HUES64 (cell line): Measurements from ENCODE around the gene BLM.

Experiments used
- H3K27ac ChIP-seq: 2 replicates; pipeline ENCODE4 v1.7.0; 2013; ENCODE audit warnings: low read depth, low read length, inconsistent platforms
- H3K27me3 ChIP-seq: 2 replicates; pipeline ENCODE4 v1.6.1; 2013; ENCODE audit warnings: mild to moderate bottlenecking, low read length; ENCODE audit not compliant: insufficient read depth
- H3K36me3 ChIP-seq: 2 replicates; pipeline ENCODE4 v1.6.1; 2013; ENCODE audit warnings: mild to moderate bottlenecking, low read length; ENCODE audit not compliant: insufficient read depth
- H3K4me1 ChIP-seq: 2 replicates; pipeline ENCODE4 v1.6.1; 2013; ENCODE audit warnings: mild to moderate bottlenecking, low read length, moderate library complexity; ENCODE audit not compliant: insufficient read depth
- H3K4me3 ChIP-seq: 2 replicates; pipeline ENCODE4 v1.5.1; 2013; ENCODE audit warnings: mild to moderate bottlenecking, low read length, moderate library complexity
- H3K9ac ChIP-seq: 2 replicates; pipeline ENCODE4 v1.6.1; 2013; ENCODE audit warnings: mild to moderate bottlenecking, low read depth, low read length
- H3K9me3 ChIP-seq: 2 replicates; pipeline ENCODE4 v1.6.1; 2013; ENCODE audit warnings: low read depth, low read length; ENCODE audit not compliant: insufficient read depth
- WGBS: fragments of 150-250, 120-280 bp; methylation state at CpG from one replicate; pipeline ENCODE4 v1.1.7; 2013; ENCODE audit warnings: missing lambda C conversion rate; 5-methylcytosine and 5-hydroxymethylcytosine counted together

BLM gene

GRCh38 chr15:90812958-90813265 lies 95.8 kb downstream of the BLM start:
- WGBS, result 96% methylated on average over 6 of the region's 6 CpGs
- no peaks in the 10 kb centered on the region for H3K27me3 ChIP-seq
- H3K4me3 ChIP-seq, result no peak overlapping the region
- H3K9me3 ChIP-seq, result no peaks in the 10 kb centered on the region
- peaks cover 19% of the 10 kb centered on the region for H3K4me1 ChIP-seq
- H3K36me3 ChIP-seq, result peaks cover 64% of the 10 kb centered on the region
- no peak overlapping the region for H3K9ac ChIP-seq
- no peak overlapping the region for H3K27ac ChIP-seq

GRCh38 chr15:90813796-90814190 lies 96.6 kb downstream of the BLM start:
- H3K27ac ChIP-seq, result peak overlapping the region; percentile 41; the same call in 1 of the 2 replicates
- H3K9ac ChIP-seq, result no peak overlapping the region
- H3K4me3 ChIP-seq, result no peak overlapping the region
- H3K36me3 ChIP-seq, result peaks cover 56% of the 10 kb centered on the region
- 61% methylated on average over 2 of the region's 2 CpGs for WGBS
- H3K4me1 ChIP-seq, result peaks cover 20% of the 10 kb centered on the region
- H3K27me3 ChIP-seq, result no peaks in the 10 kb centered on the region
- H3K9me3 ChIP-seq, result no peaks in the 10 kb centered on the region

- 80% methylated on average over 13 of the region's 13 CpGs for WGBS
- Histone ChIP-seq H3K9ac (no peak overlapping the region), H3K36me3 (peaks cover 50% of the 10 kb centered on the region), H3K27me3 (no peaks in the 10 kb centered on the region), H3K4me3 (no peak overlapping the region), H3K4me1 (peaks cover 20% of the 10 kb centered on the region), H3K27ac (peak overlapping the region; percentile 41; the same call in 1 of the 2 replicates), H3K9me3 (no peaks in the 10 kb centered on the region)
Measured at GRCh38 chr15:90814191-90814821, 97.2 kb downstream of the BLM start.

GRCh38 chr15:90816401-90817116 lies 99.4 kb downstream of the BLM start:
- H3K36me3 ChIP-seq, result peaks cover 28% of the 10 kb centered on the region
- H3K4me1 ChIP-seq, result peaks cover 20% of the 10 kb centered on the region
- WGBS, result 92% methylated on average over 15 of the region's 15 CpGs
- no peaks in the 10 kb centered on the region for H3K27me3 ChIP-seq
- H3K9ac ChIP-seq, result no peak overlapping the region
- H3K4me3 ChIP-seq, result no peak overlapping the region
- no peak overlapping the region for H3K27ac ChIP-seq
- H3K9me3 ChIP-seq, result no peaks in the 10 kb centered on the region

DNA sequence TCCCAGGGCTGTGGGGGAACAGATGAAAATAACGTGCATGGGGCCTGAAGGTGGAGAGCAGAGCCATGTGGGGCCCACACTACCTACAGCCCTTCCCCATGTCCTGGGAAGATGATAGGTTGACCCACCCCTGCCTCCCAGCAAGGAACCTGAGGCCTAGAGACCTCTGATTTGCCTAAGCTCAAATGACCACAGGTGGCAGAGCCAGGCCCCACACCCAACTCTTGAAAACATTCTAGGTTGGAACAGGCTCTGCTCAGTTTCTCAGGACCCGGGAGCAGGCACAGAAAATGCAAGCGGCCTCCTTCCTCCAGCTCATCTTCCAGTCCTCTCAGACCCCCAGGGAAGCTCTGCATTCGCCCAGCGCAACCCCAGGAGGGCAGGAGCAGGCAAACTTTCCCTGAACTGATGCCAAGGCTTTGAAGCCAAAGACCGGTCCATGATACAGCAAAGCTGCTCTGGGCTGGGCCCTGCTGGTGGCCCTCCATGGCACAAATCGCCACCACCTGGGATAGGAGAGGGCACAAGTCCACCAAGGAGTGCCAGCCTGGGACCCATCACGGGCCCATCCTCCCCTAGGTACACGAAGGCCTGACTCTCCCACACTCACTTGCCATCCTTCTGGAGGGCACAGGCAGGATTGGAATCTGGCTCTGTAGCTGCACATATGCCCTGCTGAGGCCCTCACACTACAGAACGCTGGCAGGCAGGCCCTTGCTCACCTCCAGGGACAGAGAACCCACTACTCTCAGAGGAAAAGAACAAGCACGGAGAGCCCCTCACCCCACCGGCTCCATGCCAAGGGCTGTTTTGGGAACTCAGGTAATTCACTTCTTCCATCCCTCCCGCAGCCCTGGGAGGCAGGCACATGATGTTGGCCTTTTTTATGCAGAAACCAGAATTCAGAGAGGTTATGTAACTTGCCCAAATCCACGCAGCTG lies 100.2 kb downstream of the BLM start:
- Histone ChIP-seq H3K27ac (no peak overlapping the region), H3K27me3 (no peaks in the 10 kb centered on the region), H3K4me1 (peaks cover 20% of the 10 kb centered on the region), H3K4me3 (no peak overlapping the region), H3K9me3 (no peaks in the 10 kb centered on the region), H3K36me3 (peaks cover 20% of the 10 kb centered on the region), H3K9ac (no peak overlapping the region)
- 77% methylated on average over 14 of the region's 14 CpGs for WGBS

DNA sequence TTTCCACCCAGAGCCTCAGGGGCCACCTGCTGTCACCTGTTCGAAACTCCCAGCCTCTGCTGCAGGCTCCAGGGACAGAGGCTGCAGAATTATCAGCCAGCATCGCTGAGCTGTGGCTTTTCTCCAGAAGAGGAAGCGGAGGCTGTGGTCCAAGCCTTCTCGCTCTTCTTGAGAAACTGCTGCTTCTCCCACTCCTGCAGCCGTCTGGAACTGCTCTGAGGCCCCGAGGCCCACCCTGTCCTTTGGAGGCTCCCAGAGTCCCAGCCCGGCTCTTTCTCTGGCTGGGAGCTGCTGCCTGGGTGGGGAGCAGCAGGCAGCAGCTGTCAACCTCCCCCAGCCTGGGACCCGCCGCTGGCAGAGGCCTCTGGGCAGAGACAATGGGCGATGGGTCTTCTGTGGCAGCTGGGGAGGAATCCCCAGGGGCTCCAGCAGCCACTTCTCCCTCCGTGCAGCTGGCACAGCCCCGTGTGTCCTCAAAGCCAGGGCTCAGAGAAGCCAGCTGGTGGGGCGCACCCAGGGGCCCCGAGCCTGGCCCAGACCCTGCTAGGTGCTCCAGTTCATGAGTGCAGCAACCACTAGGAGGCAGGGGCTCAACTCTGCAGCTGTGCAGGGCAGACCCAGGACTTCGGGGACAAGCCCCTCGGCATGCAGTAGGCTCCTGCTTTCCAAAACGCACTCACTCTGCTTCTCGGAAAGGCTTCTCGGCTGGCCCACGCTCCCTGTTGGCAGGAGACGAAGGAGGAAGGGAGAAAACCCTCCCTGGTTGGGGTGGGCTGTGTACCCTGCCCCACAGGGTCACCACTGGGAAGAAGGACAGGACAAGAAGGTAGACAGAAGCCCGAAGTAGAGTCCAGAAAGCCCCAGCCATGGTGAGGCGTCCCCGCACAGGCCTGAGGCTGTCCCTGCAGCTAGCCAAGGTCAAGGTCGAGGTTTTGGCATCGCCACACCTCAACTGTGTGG lies 101.4 kb downstream of the BLM start:
- peaks cover 19% of the 10 kb centered on the region for H3K4me1 ChIP-seq
- no peak overlapping the region for H3K27ac ChIP-seq
- H3K27me3 ChIP-seq, result no peaks in the 10 kb centered on the region
- H3K9ac ChIP-seq, result no peak overlapping the region; the same call in 1 of the 2 replicates
- H3K4me3 ChIP-seq, result no peak overlapping the region
- 83% methylated on average over 26 of the region's 26 CpGs for WGBS
- H3K36me3 ChIP-seq, result peaks cover 12% of the 10 kb centered on the region; the same call in 1 of the 2 replicates
- no peaks in the 10 kb centered on the region for H3K9me3 ChIP-seq

GRCh38 chr15:90819390-90819789 lies 102.2 kb downstream of the BLM start:
- WGBS, result 96% methylated on average over 6 of the region's 6 CpGs
- Histone ChIP-seq H3K9me3 (no peaks in the 10 kb centered on the region), H3K4me3 (no peak overlapping the region), H3K27me3 (no peaks in the 10 kb centered on the region), H3K9ac (no peak overlapping the region), H3K4me1 (peaks cover 12% of the 10 kb centered on the region), H3K36me3 (peaks cover 12% of the 10 kb centered on the region; the same call in 1 of the 2 replicates), H3K27ac (no peak overlapping the region)

- Histone ChIP-seq H3K27me3 (no peaks in the 10 kb centered on the region), H3K36me3 (peaks cover 9% of the 10 kb centered on the region; the same call in 1 of the 2 replicates), H3K9ac (no peak overlapping the region), H3K4me1 (peaks cover 12% of the 10 kb centered on the region), H3K4me3 (no peak overlapping the region), H3K9me3 (no peaks in the 10 kb centered on the region), H3K27ac (no peak overlapping the region)
- WGBS, result 94% methylated on average over 12 of the region's 12 CpGs
Measured at GRCh38 chr15:90819850-90820249, 102.7 kb downstream of the BLM start.

DNA sequence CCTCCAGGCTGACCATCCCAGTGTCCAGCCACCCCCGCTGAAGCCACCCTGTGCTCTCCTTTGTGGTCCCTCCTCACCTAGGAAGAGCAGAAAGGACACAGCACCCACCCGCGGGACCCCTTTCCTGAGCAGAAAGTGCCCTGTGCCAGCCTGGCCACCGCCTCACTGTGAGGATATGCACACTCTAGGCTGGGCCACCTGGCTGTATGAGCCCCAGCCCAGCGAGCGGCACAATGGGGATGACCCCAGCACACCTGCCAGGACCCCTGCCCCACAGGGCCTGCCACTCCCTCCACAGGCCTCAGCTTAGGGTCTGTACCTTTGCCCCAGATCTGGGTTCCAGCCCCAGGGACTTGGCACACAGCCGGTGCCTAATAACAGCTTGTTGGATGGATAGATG lies 103.3 kb downstream of the BLM start:
- Histone ChIP-seq H3K4me1 (peaks cover 12% of the 10 kb centered on the region), H3K4me3 (no peak overlapping the region), H3K9me3 (no peaks in the 10 kb centered on the region), H3K27ac (no peak overlapping the region), H3K27me3 (no peaks in the 10 kb centered on the region), H3K9ac (no peak overlapping the region), H3K36me3 (peaks cover 3% of the 10 kb centered on the region; the same call in 1 of the 2 replicates)
- 95% methylated on average over 7 of the region's 7 CpGs for WGBS

GRCh38 chr15:90822204-90822955 lies 105.2 kb downstream of the BLM start:
- WGBS, result 94% methylated on average over 8 of the region's 8 CpGs
- H3K4me3 ChIP-seq, result no peak overlapping the region
- no peaks in the 10 kb centered on the region for H3K27me3 ChIP-seq
- H3K36me3 ChIP-seq, result no peaks in the 10 kb centered on the region
- no peak overlapping the region for H3K9ac ChIP-seq
- no peak overlapping the region for H3K27ac ChIP-seq
- no peaks in the 10 kb centered on the region for H3K9me3 ChIP-seq
- peaks cover 4% of the 10 kb centered on the region for H3K4me1 ChIP-seq
